ENCODE results near the gene FOSL1.

DNA sequence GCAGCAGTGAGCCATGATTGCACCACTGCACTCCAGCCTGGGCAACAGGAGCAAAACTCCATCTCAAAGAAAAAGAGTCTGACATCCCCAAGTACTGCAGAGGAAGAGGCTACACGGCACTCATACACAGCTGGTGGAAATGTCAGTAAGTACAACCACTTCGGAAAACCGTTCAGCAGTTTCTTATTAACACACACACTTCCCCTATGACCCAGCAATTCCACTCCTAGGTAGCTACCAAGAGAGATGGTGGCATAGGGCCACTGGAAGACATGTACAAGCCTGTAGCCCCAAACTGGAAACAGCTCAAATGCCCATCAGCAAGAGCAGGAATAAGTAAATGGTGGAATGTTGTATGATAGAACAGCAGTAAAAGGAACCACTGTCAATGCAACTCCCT lies 22.4 kb upstream of the FOSL1 start:
- TF ChIP-seq, protein P1, sequence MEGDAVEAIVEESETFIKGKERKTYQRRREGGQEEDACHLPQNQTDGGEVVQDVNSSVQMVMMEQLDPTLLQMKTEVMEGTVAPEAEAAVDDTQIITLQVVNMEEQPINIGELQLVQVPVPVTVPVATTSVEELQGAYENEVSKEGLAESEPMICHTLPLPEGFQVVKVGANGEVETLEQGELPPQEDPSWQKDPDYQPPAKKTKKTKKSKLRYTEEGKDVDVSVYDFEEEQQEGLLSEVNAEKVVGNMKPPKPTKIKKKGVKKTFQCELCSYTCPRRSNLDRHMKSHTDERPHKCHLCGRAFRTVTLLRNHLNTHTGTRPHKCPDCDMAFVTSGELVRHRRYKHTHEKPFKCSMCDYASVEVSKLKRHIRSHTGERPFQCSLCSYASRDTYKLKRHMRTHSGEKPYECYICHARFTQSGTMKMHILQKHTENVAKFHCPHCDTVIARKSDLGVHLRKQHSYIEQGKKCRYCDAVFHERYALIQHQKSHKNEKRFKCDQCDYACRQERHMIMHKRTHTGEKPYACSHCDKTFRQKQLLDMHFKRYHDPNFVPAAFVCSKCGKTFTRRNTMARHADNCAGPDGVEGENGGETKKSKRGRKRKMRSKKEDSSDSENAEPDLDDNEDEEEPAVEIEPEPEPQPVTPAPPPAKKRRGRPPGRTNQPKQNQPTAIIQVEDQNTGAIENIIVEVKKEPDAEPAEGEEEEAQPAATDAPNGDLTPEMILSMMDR (IDR thresholded peaks at IDR 0.05) = no peak
- TF ChIP-seq POLR2AphosphoS5 (IDR thresholded peaks at IDR 0.05) = no peak
- no peak for TF ChIP-seq EP300 (IDR thresholded peaks at IDR 0.05)
- no peak for TF ChIP-seq POLR2A (IDR thresholded peaks at IDR 0.05)

All from upper lobe of left lung (tissue), 4 donors.